SKM-1 (cell line): Measurements from ENCODE around the gene FBXL16.

Source experiments
- DNase-seq: peaks from one replicate; lab custom pipeline; 2025; ENCODE audit not compliant: unreplicated experiment; lab: John Stamatoyannopoulos, UW

FBXL16 gene

GRCh38 chr16:735982-736453 lies 30.4 kb upstream of the FBXL16 start:
- no peak for DNase-seq

- DNase-seq = no peak
These were observed 29.6 kb upstream of the FBXL16 start for GRCh38 chr16:734981-735881.

GRCh38 chr16:734208-734980 lies 28.8 kb upstream of the FBXL16 start:
- no peak for DNase-seq

- DNase-seq = no peak
These were observed 28.0 kb upstream of the FBXL16 start for GRCh38 chr16:733382-734207.

GRCh38 chr16:732936-733335 lies 27.3 kb upstream of the FBXL16 start:
- DNase-seq = no peak

- no peak for DNase-seq
These were observed 26.7 kb upstream of the FBXL16 start for GRCh38 chr16:732332-732731.

GRCh38 chr16:730666-731509 lies 25.3 kb upstream of the FBXL16 start:
- DNase-seq = no peak

GRCh38 chr16:729768-730665 lies 24.4 kb upstream of the FBXL16 start:
- DNase-seq = no peak

GRCh38 chr16:728890-729744 lies 23.5 kb upstream of the FBXL16 start:
- DNase-seq = no peak

- no peak for DNase-seq
These were observed 22.7 kb upstream of the FBXL16 start for GRCh38 chr16:728131-728889.

- DNase-seq = no peak
These were observed 21.8 kb upstream of the FBXL16 start for GRCh38 chr16:727291-727977.

- no peak for DNase-seq
These were observed 21.1 kb upstream of the FBXL16 start, which contains the start of the genes CCDC78 and HAGHL for GRCh38 chr16:726438-727290. CCDC78 (minus strand) TSS chr16:726443; CDS start chr16:726367, 76 bp downstream. HAGHL (plus strand) TSS chr16:727106; CDS start chr16:727510, 404 bp downstream.

GRCh38 chr16:726188-726437 lies 20.5 kb upstream of the FBXL16 start:
- no peak for DNase-seq

GRCh38 chr16:725463-726187 lies 20.0 kb upstream of the FBXL16 start:
- DNase-seq = no peak

- DNase-seq = no peak
These were observed 19.4 kb upstream of the FBXL16 start for GRCh38 chr16:725041-725376.
